Tibial nerve (tissue), 4 donors: ENCODE data around the gene LARP6. TPM values are rescaled to one million over a fixed set of nuclear protein-coding genes. Genes with fewer than 3 reads are reported as not detected.

Source experiments
- DNase-seq, 2 donors: peaks; one replicate each; pipeline ENCODE4 v3.0.0-alpha.2; 2019; ENCODE audit warnings: low spot score in 2 of 2
- H3K27ac ChIP-seq, 4 donors: fragments of 200-600 bp; sonication (generic) in 3 of 4; one replicate each; pipeline ENCODE4 v1.5.1; 2017 to 2019; ENCODE audit warnings: mild to moderate bottlenecking in 1 of 4
- H3K27me3 ChIP-seq, 2 donors: fragments of 200-600 bp; sonication (generic) in 1 of 2; one replicate each; pipeline versions ENCODE4 v1.5.1 to v1.6.0; 2017 to 2019
- H3K36me3 ChIP-seq, 3 donors: fragments of 200-600 bp; sonication (generic); one replicate each; pipeline ENCODE4 v1.5.1; 2018 to 2019
- H3K4me1 ChIP-seq, 4 donors: fragments of 200-600 bp; sonication (generic) in 3 of 4; one replicate each; pipeline ENCODE4 v1.5.1; 2017 to 2019
- H3K4me3 ChIP-seq, 4 donors: fragments of 200-600 bp; sonication (generic) in 3 of 4; one replicate each; pipeline ENCODE4 v1.5.1; 2017 to 2019; ENCODE audit warnings: mild to moderate bottlenecking in 1 of 4, moderate library complexity in 1 of 4
- H3K9me3 ChIP-seq, 4 donors: fragments of 200-600 bp; sonication (generic) in 3 of 4; one replicate each; pipeline ENCODE4 v1.5.1; 2017 to 2019
- EP300 ChIP-seq, 2 donors: sonication (generic); formaldehyde crosslinking; IDR thresholded peaks; one replicate each; pipeline ENCODE4 v1.6.1; 2017; ENCODE audit warnings: antibody characterized with exemption in 2 of 2, mild to moderate bottlenecking in 1 of 2
- POLR2A ChIP-seq, 2 donors: fragments of 450-650 bp; IDR thresholded peaks; one replicate each; pipeline ENCODE4 v1.6.1; 2017; ENCODE audit warnings: antibody characterized with exemption in 2 of 2, mild to moderate bottlenecking in 2 of 2, moderate library complexity in 2 of 2
- WGBS, 2 donors: methylation state at CpG; one replicate each; pipeline ENCODE4 v1.1.5; 2018; 5-methylcytosine and 5-hydroxymethylcytosine counted together
- total RNA-seq, 4 donors: library from RNA; depleted of rRNA; stranded (reverse); fragments of >200 nt; gene quantifications; one replicate each; pipeline ENCODE4 v1.1.0, GENCODE V29; 2016
- TF ChIP-seq, protein P1 (sequence below), 5 experiments: fragments of 200-600 bp in 3 of 5; fragments of 450-650 bp in 2 of 5; sonication (generic) in 3 of 5; IDR thresholded peaks; one replicate each; pipeline ENCODE4 v1.5.1; 2016 to 2019; ENCODE audit warnings: antibody characterized with exemption in 5 of 5, mild to moderate bottlenecking in 3 of 5, moderate library complexity in 2 of 5

Gene LARP6
- total RNA-seq, 4 donors from 2014 or later = 29.9 to 86.3 (median 54.8) TPM

DNA sequence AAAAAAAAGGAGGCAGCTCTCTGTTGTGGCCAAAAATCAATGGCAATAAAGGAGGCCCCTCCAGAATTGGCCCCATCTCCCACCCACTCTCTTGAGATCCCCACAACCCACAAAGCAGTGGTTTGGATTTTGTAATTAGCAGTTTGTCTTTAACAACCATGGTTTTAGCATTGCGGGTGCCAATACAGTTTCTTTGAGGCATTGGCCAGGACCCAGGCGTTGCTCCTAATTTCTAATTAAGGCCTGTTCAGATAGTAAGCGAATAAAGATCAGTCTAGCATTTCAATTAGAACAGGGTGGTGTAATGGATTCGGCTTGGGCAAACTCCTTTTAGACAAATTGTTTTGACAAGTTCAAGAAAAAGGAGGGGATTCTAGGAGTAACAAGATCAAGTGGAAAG, 67.0 kb downstream of the LARP6 start:
- Histone ChIP-seq H3K4me1 (no peaks in the 10 kb centered on the region), H3K27me3 (no peaks in the 10 kb centered on the region), H3K4me3 (no peak overlapping the region), H3K36me3 (no peaks in the 10 kb centered on the region), H3K27ac (no peak overlapping the region), H3K9me3 (no peaks in the 10 kb centered on the region)
- WGBS, 2 donors = 97 to 98% methylated on average over 4 of the region's 4 CpGs
- TF ChIP-seq POLR2A (IDR thresholded peaks at IDR 0.05) (no peak), EP300 (IDR thresholded peaks at IDR 0.05) (no peak)
- TF ChIP-seq, protein P1, sequence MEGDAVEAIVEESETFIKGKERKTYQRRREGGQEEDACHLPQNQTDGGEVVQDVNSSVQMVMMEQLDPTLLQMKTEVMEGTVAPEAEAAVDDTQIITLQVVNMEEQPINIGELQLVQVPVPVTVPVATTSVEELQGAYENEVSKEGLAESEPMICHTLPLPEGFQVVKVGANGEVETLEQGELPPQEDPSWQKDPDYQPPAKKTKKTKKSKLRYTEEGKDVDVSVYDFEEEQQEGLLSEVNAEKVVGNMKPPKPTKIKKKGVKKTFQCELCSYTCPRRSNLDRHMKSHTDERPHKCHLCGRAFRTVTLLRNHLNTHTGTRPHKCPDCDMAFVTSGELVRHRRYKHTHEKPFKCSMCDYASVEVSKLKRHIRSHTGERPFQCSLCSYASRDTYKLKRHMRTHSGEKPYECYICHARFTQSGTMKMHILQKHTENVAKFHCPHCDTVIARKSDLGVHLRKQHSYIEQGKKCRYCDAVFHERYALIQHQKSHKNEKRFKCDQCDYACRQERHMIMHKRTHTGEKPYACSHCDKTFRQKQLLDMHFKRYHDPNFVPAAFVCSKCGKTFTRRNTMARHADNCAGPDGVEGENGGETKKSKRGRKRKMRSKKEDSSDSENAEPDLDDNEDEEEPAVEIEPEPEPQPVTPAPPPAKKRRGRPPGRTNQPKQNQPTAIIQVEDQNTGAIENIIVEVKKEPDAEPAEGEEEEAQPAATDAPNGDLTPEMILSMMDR (IDR thresholded peaks at IDR 0.05) = no peak
- DNase-seq = no peak

DNA sequence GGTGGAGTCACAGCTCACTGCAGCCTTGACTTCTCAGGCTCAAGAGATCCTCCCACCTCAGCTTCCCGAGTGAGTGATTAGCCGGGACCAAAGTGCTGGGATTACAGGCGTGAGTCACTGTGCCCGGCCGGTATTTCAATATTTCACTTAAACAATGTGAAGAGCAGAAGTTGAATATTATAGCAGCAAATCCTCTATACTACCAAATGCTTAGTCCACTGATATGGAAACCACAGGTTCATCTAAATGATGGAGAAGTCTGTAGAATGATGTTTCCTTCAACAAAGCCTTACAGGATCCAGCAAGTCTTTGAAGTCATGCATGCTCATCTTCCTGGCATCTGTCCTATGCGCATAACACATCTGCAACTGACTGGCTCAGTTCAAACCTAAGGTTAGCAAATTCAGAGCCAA, 70.3 kb downstream of the LARP6 start:
- no peaks in the 10 kb centered on the region for H3K36me3 ChIP-seq
- no peaks in the 10 kb centered on the region for H3K4me1 ChIP-seq
- H3K27ac ChIP-seq = no peak overlapping the region
- H3K4me3 ChIP-seq = no peak overlapping the region
- no peaks in the 10 kb centered on the region for H3K9me3 ChIP-seq
- TF ChIP-seq, protein P1 (IDR thresholded peaks at IDR 0.05) = no peak
- TF ChIP-seq POLR2A (IDR thresholded peaks at IDR 0.05) = no peak
- no peak for TF ChIP-seq EP300 (IDR thresholded peaks at IDR 0.05)
- H3K27me3 ChIP-seq = no peaks in the 10 kb centered on the region
- DNase-seq = no peak
- 79 to 80% methylated on average over 6 of the region's 6 CpGs for WGBS, 2 donors

DNA sequence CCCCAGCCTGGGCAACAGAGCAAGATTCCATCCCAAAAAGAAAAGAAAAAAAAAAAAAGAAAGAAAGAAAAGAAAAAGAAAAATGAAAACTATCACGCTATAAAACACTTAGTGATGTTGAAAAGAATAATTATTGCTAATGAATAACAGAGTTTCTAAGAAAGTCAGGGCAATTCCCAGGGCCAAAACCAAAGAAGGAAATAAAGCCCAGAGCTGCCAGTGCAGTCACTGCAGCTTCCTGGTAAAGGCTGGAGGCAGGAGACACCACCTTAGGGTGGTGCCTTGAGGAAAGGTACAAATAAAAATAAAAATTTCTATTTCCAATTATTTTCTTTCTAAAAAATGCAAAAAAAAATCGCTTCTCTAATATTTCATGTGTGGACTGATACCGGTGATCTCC, 70.9 kb downstream of the LARP6 start:
- H3K36me3 ChIP-seq = no peaks in the 10 kb centered on the region
- no peak overlapping the region for H3K27ac ChIP-seq
- H3K4me3 ChIP-seq = no peak overlapping the region
- 87 to 89% methylated on average over 3 of the region's 3 CpGs for WGBS, 2 donors
- H3K9me3 ChIP-seq = no peaks in the 10 kb centered on the region
- DNase-seq = no peak
- no peaks in the 10 kb centered on the region for H3K27me3 ChIP-seq
- no peak for TF ChIP-seq POLR2A (IDR thresholded peaks at IDR 0.05)
- no peaks in the 10 kb centered on the region for H3K4me1 ChIP-seq

DNA sequence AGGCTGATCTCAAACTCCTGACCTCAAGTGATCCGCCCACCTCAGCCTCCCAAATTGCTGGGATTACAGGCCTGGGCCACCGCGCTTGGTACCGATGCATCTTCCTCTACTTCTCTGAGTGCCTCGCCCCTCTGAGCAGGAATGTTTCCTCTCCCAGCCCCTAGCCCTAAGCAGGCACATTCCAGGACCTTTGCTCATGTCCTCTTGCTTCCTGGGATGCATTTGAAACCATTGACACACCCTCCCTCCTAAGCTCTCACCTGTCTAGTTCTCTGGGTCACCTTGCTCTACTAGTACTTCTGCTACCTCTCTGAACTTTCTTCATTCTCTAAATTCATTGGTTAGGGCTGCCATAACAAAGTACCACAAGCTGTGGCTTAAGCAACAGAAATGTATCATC, 72.7 kb downstream of the LARP6 start:
- Histone ChIP-seq H3K9me3 (no peaks in the 10 kb centered on the region), H3K27me3 (no peaks in the 10 kb centered on the region), H3K4me3 (no peak overlapping the region), H3K27ac (no peak overlapping the region), H3K4me1 (no peaks in the 10 kb centered on the region), H3K36me3 (no peaks in the 10 kb centered on the region)
- no peak for DNase-seq
- TF ChIP-seq POLR2A (IDR thresholded peaks at IDR 0.05) (no peak), EP300 (IDR thresholded peaks at IDR 0.05) (no peak)
- TF ChIP-seq, protein P1 (IDR thresholded peaks at IDR 0.05) = no peak
- 95% methylated on average over 5 of the region's 5 CpGs for WGBS, 2 donors

Other genes starting within 250 kb of the LARP6 start
- 100 to 1,000 TPM; 107 to 210 (median 168) TPM for gene UACA, start 90.6 kb downstream of the LARP6 start, total RNA-seq
- 1 to 10 TPM; 1.2 to 9.8 (median 3.0) TPM for gene THAP10, start 38.3 kb upstream of the LARP6 start, total RNA-seq
- 10 to 100 TPM in 2 of 4 donors, 1 to 10 TPM in 2; 8.8 to 11.1 (median 9.5) TPM for gene LRRC49, start 38.7 kb upstream of the LARP6 start, total RNA-seq